Stimulated activated CD8-positive, alpha-beta memory T cell treated with anti-CD3 and anti-CD28 coated beads, Interleukin-12 subunit alpha, Interleukin-12 subunit beta, amount 100 ng/mL, for 4 hours (primary cell): ENCODE results near the gene PTPRJ.

ENCODE experiments used
- DNase-seq: peaks from one replicate; pipeline ENCODE4 v3.0.0-alpha.2; 2020; ENCODE audit warnings: low read depth

The PTPRJ gene

GRCh38 chr11:47969401-47969800, 11.0 kb upstream of the PTPRJ start:
- no peak for DNase-seq

GRCh38 chr11:47971501-47971900, 8.9 kb upstream of the PTPRJ start:
- no peak for DNase-seq

GRCh38 chr11:47973173-47973572, 7.2 kb upstream of the PTPRJ start:
- DNase-seq, result no peak

GRCh38 chr11:47976931-47977330, 3.4 kb upstream of the PTPRJ start:
- no peak for DNase-seq

GRCh38 chr11:47977623-47978022, 2.7 kb upstream of the PTPRJ start:
- no peak for DNase-seq

GRCh38 chr11:47979378-47980087, 826 bp upstream of the PTPRJ start:
- no peak for DNase-seq

GRCh38 chr11:47980907-47981621, 705 bp downstream of the PTPRJ start:
- no peak for DNase-seq

- no peak for DNase-seq
Observed at GRCh38 chr11:47981667-47982404, 1.5 kb downstream of the PTPRJ start.

- no peak for DNase-seq
Observed at GRCh38 chr11:47982616-47983015, 2.3 kb downstream of the PTPRJ start.

GRCh38 chr11:47983464-47984397, 3.4 kb downstream of the PTPRJ start:
- no peak for DNase-seq

GRCh38 chr11:47986219-47986618, 5.9 kb downstream of the PTPRJ start:
- no peak for DNase-seq

GRCh38 chr11:47986742-47987141, 6.4 kb downstream of the PTPRJ start:
- DNase-seq, result no peak

GRCh38 chr11:47987310-47987709, 7.0 kb downstream of the PTPRJ start:
- no peak for DNase-seq

GRCh38 chr11:47987781-47988180, 7.4 kb downstream of the PTPRJ start:
- no peak for DNase-seq

GRCh38 chr11:47989779-47990178, 9.4 kb downstream of the PTPRJ start:
- DNase-seq, result no peak

- no peak for DNase-seq
Observed at GRCh38 chr11:47991266-47991830, 11.0 kb downstream of the PTPRJ start.

- DNase-seq, result no peak
Observed at GRCh38 chr11:47991894-47992293, 11.5 kb downstream of the PTPRJ start.

GRCh38 chr11:47992959-47993820, 12.8 kb downstream of the PTPRJ start:
- no peak for DNase-seq

- no peak for DNase-seq
Observed at GRCh38 chr11:47994417-47994816, 14.1 kb downstream of the PTPRJ start.

GRCh38 chr11:47995360-47995769, 15.0 kb downstream of the PTPRJ start:
- no peak for DNase-seq
